Uterus (tissue), 2 donors: ENCODE results near the gene HECTD3.
A peak's percentile ranks its signal among the peaks of the same experiment; 100 is the strongest.

ENCODE experiments used
- CTCF ChIP-seq, 4 experiments: fragments of 200-600 bp in 2 of 4; fragments of 450-650 bp in 2 of 4; sonication (generic) in 2 of 4; IDR thresholded peaks; one replicate each; pipeline ENCODE4 v1.5.1; 2016 to 2019; ENCODE audit warnings: antibody characterized with exemption in 4 of 4, mild to moderate bottlenecking in 2 of 4, moderate library complexity in 1 of 4
- POLR2A ChIP-seq, 2 donors: fragments of 450-650 bp; IDR thresholded peaks; one replicate each; pipeline ENCODE4 v1.6.1; 2016; ENCODE audit warnings: antibody characterized with exemption in 2 of 2, mild to moderate bottlenecking in 1 of 2, moderate library complexity in 1 of 2

- TF ChIP-seq POLR2A (IDR thresholded peaks at IDR 0.05) (no peak), CTCF (IDR thresholded peaks at IDR 0.05) (peak; percentile 88 to 92 (median 92))
Observed at GRCh38 chr1:45014321-45015028, 3.4 kb upstream of the HECTD3 start.
